Bronchial epithelial cell (primary cell): ENCODE measurements around the gene DOK5. TPM values are rescaled to one million over a fixed set of nuclear protein-coding genes. Genes with fewer than 3 reads are reported as not detected.

Experiments
- DNase-seq: peaks from one replicate; pipeline ENCODE4 v3.0.0-alpha.2; 2010; ENCODE audit warnings: low read depth
- FAIRE-seq: peaks from 2 replicates; lab custom pipeline; 2011; peaks lifted over from hg19 to GRCh38; lab: Jason Lieb, UNC
- H3K27me3 ChIP-seq: 2 replicates; pipeline ENCODE4 v1.5.1; 2011; ENCODE audit warnings: low read length; ENCODE audit not compliant: control insufficient read depth, insufficient read depth
- H3K36me3 ChIP-seq: 2 replicates; pipeline ENCODE4 v1.5.1; 2011; ENCODE audit warnings: low read length; ENCODE audit not compliant: control insufficient read depth, insufficient read depth
- H3K4me3 ChIP-seq: 2 replicates; pipeline ENCODE4 v1.5.1; 2011; ENCODE audit warnings: mild to moderate bottlenecking, low read depth, low read length, control low read depth
- total RNA-seq: library from RNA; depleted of rRNA; stranded (reverse); fragments of >200 nt; gene quantifications from 2 replicates; pipeline ENCODE4 v1.2.1, GENCODE V29; 2014
- TF ChIP-seq, protein P1 (sequence below): IDR thresholded peaks from 2 replicates; pipeline ENCODE4 v1.5.1; 2011; ENCODE audit warnings: mild to moderate bottlenecking, moderate library complexity, low read length, control low read depth, inconsistent platforms; ENCODE audit not compliant: insufficient read depth, severe bottlenecking

Gene DOK5
- total RNA-seq, 1 donor from 2014 or later = not detected

DNA sequence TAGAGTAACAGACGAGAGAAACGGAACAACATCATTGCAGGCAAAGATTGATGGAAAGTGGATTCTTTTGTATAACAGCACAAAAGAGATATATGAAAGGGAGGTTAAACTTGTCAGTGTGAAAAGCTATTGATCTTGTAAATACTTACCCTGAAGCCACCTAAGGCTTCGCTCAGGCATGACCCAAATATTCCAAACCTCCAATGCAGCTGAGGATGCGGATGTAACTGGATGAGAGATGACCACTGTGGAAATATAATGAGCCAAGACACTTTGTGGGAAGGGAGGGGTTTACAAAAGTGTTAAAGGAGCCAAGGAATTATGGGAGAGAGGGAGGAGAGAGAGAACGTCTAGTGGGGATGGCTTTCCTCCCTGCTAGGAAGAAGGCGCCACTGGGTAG is 112.0 kb downstream of the DOK5 start:
- Histone ChIP-seq H3K4me3 (no peak overlapping the region), H3K36me3 (no peaks in the 10 kb centered on the region), H3K27me3 (no peaks in the 10 kb centered on the region)
- DNase-seq (no peak), FAIRE-seq (no peak)
- TF ChIP-seq, protein P1, sequence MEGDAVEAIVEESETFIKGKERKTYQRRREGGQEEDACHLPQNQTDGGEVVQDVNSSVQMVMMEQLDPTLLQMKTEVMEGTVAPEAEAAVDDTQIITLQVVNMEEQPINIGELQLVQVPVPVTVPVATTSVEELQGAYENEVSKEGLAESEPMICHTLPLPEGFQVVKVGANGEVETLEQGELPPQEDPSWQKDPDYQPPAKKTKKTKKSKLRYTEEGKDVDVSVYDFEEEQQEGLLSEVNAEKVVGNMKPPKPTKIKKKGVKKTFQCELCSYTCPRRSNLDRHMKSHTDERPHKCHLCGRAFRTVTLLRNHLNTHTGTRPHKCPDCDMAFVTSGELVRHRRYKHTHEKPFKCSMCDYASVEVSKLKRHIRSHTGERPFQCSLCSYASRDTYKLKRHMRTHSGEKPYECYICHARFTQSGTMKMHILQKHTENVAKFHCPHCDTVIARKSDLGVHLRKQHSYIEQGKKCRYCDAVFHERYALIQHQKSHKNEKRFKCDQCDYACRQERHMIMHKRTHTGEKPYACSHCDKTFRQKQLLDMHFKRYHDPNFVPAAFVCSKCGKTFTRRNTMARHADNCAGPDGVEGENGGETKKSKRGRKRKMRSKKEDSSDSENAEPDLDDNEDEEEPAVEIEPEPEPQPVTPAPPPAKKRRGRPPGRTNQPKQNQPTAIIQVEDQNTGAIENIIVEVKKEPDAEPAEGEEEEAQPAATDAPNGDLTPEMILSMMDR = no peak

DNA sequence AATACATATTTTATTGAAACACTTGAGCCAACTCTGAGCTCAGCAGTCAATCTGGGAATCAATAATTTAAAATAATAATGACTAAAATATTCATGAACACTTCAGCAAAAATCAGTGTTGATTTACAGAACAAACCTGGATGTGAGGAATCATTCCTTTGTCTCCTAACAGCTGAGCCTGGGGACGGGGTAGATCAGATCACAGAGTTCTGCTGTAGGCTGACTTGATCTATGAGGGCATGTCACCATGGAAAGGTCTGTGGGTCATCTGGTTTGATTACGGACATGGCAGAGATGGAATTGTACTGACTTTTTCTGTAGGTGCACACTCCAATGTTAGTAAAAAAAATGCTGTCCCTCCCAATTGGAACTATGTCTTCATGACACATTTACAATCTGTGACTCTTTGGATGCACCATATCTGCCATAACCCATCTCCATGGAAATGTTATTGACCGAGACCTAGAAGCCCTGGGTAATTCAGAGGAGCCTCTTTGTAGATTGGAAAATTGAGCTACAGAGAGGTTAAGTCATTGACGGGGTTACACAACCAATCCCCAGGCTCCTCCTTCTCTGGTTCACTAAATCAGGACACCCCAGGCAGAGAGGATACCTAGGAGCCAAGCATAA is 114.1 kb downstream of the DOK5 start:
- Histone ChIP-seq H3K4me3 (no peak overlapping the region), H3K36me3 (no peaks in the 10 kb centered on the region), H3K27me3 (no peaks in the 10 kb centered on the region)
- TF ChIP-seq, protein P1 = no peak
- no peak for DNase-seq
- FAIRE-seq = no peak

DNA sequence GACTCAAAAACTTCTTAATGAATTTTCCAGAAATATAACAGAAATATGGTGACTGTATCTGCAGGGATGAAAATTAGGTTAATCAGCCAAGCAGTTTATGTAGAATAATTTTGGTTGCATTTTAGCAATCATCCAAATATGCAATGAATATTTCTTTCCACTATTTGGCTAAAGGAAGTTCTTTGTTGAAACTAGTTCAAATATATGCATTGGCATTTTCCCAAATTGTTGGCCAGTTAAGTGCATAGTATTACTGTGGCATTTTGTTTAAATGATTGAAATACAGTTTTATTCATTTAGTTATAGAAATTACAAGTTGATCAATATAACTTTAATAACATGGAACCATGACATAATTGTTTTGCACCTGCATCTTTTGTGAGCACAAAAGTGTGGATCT is 115.5 kb downstream of the DOK5 start:
- H3K27me3 ChIP-seq = no peaks in the 10 kb centered on the region
- FAIRE-seq = no peak
- no peak for DNase-seq
- TF ChIP-seq, protein P1 = no peak
- no peaks in the 10 kb centered on the region for H3K36me3 ChIP-seq
- no peak overlapping the region for H3K4me3 ChIP-seq

DNA sequence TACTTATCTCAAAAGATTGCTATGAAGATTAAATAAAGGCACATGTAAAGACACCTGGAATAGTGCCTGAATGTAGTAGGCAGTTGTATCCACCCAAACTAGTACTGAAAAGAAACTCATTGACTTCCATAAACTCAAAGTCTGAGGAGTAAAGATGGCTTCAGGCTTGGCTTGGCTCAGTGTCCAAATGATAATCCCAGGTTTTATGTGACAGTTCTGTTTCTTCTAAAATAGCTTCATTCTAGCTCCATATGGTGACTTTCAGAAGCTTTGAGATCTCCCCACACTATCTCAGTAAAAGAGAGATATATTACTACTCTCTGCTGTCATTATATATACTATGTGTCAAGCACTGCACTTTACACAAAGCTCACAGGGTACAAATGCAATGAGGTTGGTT is 121.3 kb downstream of the DOK5 start:
- Histone ChIP-seq H3K4me3 (no peak overlapping the region), H3K36me3 (no peaks in the 10 kb centered on the region), H3K27me3 (no peaks in the 10 kb centered on the region)
- TF ChIP-seq, protein P1 = no peak
- no peak for FAIRE-seq
- no peak for DNase-seq

DNA sequence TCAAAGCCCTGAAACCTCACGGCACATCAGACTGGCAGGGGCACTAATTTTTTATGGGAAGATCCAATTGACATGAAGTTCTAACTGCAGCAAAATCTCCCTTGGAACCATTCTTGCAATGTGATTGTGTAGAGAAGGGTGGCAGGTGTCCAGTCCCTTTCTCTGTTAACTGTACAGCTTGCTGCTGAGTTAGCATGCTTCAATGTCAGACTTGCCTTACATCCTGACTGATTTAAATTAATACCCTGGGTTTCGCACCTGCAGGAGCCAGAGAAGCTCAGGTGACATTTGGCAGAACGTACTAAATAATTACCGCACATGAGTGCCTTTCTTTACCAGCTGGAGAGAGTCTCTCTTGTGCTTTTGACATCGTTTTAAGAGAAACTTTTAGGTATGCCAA is 123.0 kb downstream of the DOK5 start:
- Histone ChIP-seq H3K36me3 (no peaks in the 10 kb centered on the region), H3K27me3 (no peaks in the 10 kb centered on the region), H3K4me3 (no peak overlapping the region)
- TF ChIP-seq, protein P1 = no peak
- no peak for FAIRE-seq
- DNase-seq = no peak

DNA sequence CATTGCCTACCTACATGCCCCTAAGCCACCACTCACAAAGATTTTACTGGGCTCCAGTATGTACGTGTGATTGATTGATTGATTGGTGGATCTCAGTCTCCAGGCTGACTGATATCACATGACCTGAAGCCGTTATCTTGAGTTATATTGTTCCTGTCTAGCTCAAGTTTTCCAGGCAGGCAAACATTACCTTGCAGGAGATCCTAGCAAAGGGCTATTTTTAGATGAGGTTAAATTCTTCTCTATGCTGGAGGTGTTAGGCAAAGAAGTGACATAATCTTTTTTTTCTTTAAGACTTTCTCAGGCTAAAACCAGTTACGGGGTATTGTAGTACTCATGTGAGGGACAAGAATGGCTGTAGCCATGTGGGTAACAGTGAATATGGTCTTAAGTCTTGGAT is 125.2 kb downstream of the DOK5 start:
- no peak for FAIRE-seq

More for the DNA sequence above, 125.2 kb downstream of the DOK5 start:
- no peak for DNase-seq
- TF ChIP-seq, protein P1 = no peak
- Histone ChIP-seq H3K27me3 (no peaks in the 10 kb centered on the region), H3K4me3 (no peak overlapping the region), H3K36me3 (no peaks in the 10 kb centered on the region)
